CD1c-positive myeloid dendritic cell (primary cell): ENCODE results near the gene IGSF6.
"Not testable (repeated sequence)": the region's sequence is repeated elsewhere in the genome, so short reads cannot be mapped to it uniquely, and the experiment has no call there.

Source experiments
- DNase-seq: peaks from one replicate; pipeline ENCODE4 v3.0.0-alpha.2; 2016; ENCODE audit errors: extremely low spot score

IGSF6 gene

GRCh38 chr16:21653571-21653970, 1.2 kb upstream of the IGSF6 start:
- DNase-seq: peak; percentile 79

GRCh38 chr16:21651515-21651914, 893 bp downstream of the IGSF6 start:
- no peak for DNase-seq

DNA sequence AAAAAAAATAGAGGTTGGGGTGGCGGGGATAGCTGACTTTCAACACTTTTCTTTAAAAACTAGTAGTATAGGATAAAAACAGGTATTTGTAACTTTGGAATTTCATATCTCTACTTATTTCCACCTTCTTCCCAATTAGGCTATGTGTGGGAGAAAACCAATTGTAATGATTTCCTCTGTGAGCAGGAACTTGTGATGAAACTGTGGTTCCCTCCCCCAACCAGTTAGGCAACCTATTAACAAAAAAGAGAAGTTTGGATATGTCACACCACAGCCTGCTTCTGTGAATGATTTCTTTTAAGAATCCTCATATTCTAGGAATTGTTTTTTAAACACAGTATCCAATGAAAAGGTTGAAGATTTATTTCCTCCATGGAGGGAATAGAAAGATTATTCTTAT, 1.9 kb downstream of the IGSF6 start:
- peak; percentile 93 for DNase-seq

- peak; percentile 60 for DNase-seq
Measured at GRCh38 chr16:21649826-21650406, 2.5 kb downstream of the IGSF6 start.

- DNase-seq: no peak
Measured at GRCh38 chr16:21647562-21648164, 4.7 kb downstream of the IGSF6 start.

DNA sequence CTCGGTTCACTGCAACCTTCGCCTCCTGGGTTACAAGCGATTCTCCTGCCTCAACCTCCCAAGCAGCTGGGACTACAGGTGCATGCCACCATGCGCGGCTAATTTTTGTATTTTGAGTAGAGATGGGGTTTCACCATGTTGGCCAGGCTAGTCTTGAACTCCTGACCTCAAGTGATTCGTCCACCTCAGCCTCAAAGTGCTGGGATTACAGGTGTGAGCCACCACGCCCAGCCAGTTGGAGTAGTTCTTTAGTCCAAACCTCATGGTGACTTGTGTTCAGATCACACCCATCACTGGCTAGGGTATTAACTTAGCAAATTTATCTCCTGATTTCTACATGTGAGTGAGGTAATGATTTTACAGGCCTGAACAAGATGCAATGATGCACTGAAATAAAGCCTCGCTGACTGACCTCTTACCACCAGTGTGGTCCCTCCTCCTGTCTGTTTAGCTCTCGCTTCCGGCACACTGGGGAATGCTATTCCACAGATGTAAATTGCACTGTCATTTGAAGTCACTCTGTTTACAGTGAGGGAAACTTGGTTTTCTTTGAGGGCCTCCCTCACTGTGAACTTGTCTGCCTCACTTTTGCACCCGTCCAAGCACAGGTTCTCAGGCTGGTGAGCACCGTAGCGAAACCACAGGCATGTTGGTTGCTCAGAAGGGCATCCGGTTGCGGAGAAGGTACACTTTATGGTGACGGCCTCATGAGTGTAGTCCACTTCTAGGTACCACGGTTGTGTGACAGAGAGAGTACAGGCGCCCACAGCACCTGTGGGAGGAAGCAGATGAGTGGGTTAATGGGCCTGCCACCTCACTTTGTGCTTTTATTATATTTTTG, 5.5 kb downstream of the IGSF6 start:
- no peak for DNase-seq

DNA sequence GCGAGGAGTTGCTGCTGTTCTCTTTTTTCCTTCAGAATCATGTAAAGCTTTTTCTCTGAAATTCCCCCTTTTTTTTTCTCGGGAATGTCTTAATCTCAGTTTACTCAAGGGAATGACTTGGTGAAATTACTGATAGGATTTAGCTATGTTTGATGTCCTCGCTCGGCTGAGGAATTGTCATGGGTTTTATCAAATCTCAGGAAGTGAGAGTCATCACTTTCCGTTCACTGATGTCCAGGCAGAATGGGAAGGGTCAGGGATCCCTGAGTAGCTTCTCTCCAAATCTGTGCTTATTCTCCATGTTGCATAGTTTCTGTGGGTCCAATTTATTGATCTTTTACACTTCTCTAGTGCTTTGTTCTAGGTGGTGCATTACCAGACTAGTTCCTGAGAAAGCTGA, 6.3 kb downstream of the IGSF6 start:
- DNase-seq: peak; percentile 61

GRCh38 chr16:21645261-21645721, 7.1 kb downstream of the IGSF6 start:
- DNase-seq: peak; percentile 84

DNA sequence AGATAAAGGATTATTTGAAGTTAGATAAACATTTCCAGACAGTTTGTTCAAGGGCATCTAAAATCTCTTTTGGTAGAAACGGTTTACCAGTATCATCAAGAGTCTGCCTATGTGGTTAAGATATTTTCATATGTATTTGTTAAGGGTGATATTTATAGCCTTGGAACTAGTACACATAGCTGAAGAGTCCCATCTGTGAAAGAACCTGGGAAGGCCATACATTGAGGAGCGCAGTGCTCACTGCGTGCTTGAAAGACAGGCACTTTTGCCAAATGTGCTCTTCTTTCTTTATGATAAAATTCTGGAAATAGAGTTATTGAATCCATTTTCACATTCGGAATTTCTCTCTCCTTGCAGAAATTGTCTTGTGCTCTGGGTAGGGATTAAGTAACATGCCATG, 7.7 kb downstream of the IGSF6 start:
- no peak for DNase-seq

GRCh38 chr16:21643785-21644184, 8.6 kb downstream of the IGSF6 start:
- DNase-seq: no peak

DNA sequence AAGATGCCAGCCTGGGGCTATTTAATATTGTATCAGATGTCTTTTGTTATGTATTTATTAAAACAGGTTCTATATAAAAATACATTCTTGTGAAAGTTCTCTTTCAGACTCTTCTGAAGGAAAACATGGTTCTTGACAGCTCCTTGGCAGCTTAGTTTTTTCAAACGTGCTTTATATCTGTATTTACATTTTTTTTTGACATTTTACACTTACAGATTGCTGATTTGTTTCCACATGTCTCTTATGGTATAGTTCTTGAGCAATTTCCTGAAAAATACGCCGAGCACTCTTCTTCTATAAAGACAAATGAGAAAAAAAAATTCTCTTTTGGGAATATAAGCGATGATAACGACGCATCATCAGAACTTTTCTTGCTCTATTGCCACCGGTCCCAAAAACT, 9.5 kb downstream of the IGSF6 start:
- no peak for DNase-seq

GRCh38 chr16:21641916-21642315, 10.5 kb downstream of the IGSF6 start:
- no peak for DNase-seq

GRCh38 chr16:21639493-21639892, 12.9 kb downstream of the IGSF6 start:
- no peak for DNase-seq

GRCh38 chr16:21638573-21638975, 13.8 kb downstream of the IGSF6 start:
- DNase-seq: no peak

DNA sequence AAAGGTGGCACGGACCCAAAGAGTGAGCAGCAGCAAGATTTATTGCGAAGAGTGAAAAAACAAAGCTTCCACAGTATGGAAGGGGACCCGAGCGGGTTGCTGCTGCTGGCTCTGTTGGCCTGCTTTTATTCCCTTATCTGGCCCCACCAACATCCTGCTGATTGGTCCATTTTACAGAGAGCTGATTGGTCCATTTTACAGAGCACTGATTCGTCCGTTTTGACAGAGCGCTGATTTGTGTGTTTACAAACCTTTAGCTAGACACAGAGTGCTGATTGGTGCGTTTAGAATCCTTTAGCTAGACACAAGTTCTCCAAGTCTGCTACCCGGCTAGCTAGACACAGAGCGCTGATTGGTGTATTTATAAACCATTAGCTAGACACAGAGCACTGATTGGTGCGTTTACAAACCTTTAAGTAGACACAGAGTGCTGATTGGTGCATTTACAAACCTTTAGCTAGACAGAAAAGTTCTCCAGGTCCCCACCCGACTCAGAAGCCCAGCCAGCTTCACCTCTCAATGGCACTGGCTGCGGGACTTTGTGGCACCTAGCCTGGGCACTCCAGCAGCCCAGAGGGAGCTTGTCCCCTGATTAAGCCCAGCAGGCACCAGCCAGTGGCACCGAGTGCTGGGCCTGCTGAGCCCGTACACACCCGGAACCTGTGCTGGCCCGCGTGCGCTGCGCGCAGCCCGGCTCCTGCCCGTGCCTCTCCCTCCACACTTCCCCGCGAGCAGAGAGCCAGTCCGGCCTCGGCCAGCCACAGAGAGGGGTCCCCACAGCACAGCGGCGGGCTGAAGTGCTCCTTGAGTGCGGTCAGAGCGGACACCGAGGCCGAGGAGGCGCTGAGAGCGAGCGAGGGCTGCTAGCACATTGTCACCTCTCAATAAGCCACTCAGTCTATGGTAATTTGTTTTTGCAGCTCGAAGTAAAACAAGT, 15.1 kb downstream of the IGSF6 start:
- DNase-seq: no peak

GRCh38 chr16:21635694-21636093, 16.7 kb downstream of the IGSF6 start:
- DNase-seq: not testable (repeated sequence)

DNA sequence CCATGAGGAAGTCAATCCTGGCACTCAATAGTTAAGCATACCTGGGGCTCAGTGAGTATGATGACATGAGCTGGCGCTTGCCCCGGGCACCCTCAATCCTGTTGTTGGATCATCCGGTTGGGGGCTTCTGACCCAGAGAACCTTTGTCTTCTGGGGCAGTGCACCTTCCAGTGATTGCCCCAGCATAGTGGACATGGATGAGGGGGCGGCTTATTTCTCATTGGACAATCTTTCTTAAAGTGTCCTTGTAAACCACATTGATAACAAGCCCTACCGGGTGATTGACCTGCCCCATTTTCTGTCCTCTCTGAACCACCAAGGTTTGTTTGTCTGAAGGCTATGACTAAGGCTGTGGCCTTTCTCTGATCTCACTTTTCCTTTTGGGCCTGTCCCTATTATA, 18.2 kb downstream of the IGSF6 start:
- no peak for DNase-seq

DNA sequence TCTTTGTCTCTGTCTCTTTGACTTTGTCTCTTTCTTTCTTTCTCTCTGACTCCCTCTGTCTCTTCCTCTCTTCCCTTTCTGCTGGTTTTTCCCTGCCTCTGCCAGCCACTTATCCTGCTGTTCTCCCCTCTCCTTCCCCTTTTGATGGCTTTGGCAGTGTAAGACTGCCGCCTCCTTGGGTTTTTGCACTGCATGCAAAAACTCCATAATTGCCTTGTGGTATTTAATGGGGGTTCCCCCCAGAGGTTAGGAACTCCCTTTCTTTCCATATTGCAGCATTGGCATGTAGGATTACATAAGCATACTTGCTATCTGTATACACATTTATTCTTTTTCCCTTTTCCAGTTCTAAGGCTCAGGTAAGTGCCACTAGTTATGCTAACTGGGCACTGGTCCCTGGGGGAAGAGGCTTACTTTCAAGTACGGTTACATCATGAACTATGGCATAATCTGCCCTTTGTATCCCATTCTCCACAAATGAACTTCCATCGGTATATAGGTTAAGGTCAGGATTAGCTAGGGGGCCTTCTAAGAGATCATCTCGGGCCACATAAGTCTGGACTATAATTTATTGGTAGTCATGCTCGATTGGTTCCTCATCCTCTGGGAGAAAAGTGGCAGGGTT, 20.3 kb downstream of the IGSF6 start:
- DNase-seq: peak; percentile 54

GRCh38 chr16:21631376-21631775, 21.0 kb downstream of the IGSF6 start:
- DNase-seq: peak; percentile 37

DNA sequence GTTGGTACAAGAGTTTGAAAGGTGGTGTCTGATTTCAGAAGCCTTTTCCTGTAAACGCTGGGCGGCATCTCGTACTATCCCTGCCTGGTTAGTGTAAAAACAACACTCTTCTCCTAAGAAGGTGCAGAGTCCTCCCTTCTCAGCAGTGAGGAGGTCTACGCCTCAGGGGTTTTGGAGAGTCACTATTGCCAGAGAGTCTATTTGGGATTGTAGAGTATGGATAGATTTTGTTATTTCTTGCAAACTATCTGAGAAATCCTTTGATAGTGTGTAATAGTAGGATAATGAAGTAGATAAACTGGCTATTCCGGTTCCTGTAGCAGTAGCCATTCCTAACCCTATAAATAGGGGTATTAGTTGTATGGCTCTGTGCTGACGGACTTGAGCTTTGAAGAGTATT, 21.5 kb downstream of the IGSF6 start:
- DNase-seq: not testable (repeated sequence)
